GM18858 (cell line): ENCODE measurements around the gene AK2.
"Not testable (repeated sequence)": the region's sequence is repeated elsewhere in the genome, so short reads cannot be mapped to it uniquely, and the experiment has no call there.

ENCODE experiments used
- ATAC-seq: cut with Tn5 transposase; IDR thresholded peaks from one replicate; pipeline ENCODE4 v1.9.1; 2021; ENCODE audit not compliant: unreplicated experiment

The AK2 gene

GRCh38 chr1:33055210-33056008 lies 18.7 kb upstream of the AK2 start:
- ATAC-seq, result no peak

GRCh38 chr1:33050221-33051076 lies 13.8 kb upstream of the AK2 start:
- no peak for ATAC-seq

- no peak for ATAC-seq
Observed at GRCh38 chr1:33049371-33049770, 12.7 kb upstream of the AK2 start.

- no peak for ATAC-seq
Observed at GRCh38 chr1:33048426-33048825, 11.7 kb upstream of the AK2 start.

- no peak for ATAC-seq
Observed at GRCh38 chr1:33047839-33048305, 11.2 kb upstream of the AK2 start.

- ATAC-seq, result no peak
Observed at GRCh38 chr1:33047290-33047689, 10.6 kb upstream of the AK2 start.

- not testable (repeated sequence) for ATAC-seq
Observed at GRCh38 chr1:33046234-33046633, 9.6 kb upstream of the AK2 start.

- ATAC-seq, result no peak
Observed at GRCh38 chr1:33045814-33046213, 9.1 kb upstream of the AK2 start.

- no peak for ATAC-seq
Observed at GRCh38 chr1:33045246-33045645, 8.6 kb upstream of the AK2 start.

- no peak for ATAC-seq
Observed at GRCh38 chr1:33043267-33044092, 6.8 kb upstream of the AK2 start.

GRCh38 chr1:33042831-33043230 lies 6.1 kb upstream of the AK2 start:
- ATAC-seq, result no peak

- ATAC-seq, result no peak
Observed at GRCh38 chr1:33041026-33041425, 4.3 kb upstream of the AK2 start.

- no peak for ATAC-seq
Observed at GRCh38 chr1:33039840-33040239, 3.2 kb upstream of the AK2 start.

- ATAC-seq, result no peak
Observed at GRCh38 chr1:33036051-33036525, 595 bp downstream of the AK2 start.

GRCh38 chr1:33032126-33032869 lies 4.4 kb downstream of the AK2 start:
- ATAC-seq, result no peak

- ATAC-seq, result no peak
Observed at GRCh38 chr1:33031506-33031905, 5.2 kb downstream of the AK2 start.

GRCh38 chr1:33030575-33030974 lies 6.1 kb downstream of the AK2 start:
- ATAC-seq, result no peak

GRCh38 chr1:33029921-33030320 lies 6.8 kb downstream of the AK2 start:
- no peak for ATAC-seq

- ATAC-seq, result no peak
Observed at GRCh38 chr1:33029209-33029608, 7.5 kb downstream of the AK2 start.

- ATAC-seq, result no peak
Observed at GRCh38 chr1:33025761-33026160, 10.9 kb downstream of the AK2 start.
